GM21529 (cell line): Measurements from ENCODE around the gene PPIA.

Source experiments
- ATAC-seq: cut with Tn5 transposase; IDR thresholded peaks from one replicate; pipeline ENCODE4 v1.9.1; 2021; ENCODE audit not compliant: unreplicated experiment

Gene PPIA

DNA sequence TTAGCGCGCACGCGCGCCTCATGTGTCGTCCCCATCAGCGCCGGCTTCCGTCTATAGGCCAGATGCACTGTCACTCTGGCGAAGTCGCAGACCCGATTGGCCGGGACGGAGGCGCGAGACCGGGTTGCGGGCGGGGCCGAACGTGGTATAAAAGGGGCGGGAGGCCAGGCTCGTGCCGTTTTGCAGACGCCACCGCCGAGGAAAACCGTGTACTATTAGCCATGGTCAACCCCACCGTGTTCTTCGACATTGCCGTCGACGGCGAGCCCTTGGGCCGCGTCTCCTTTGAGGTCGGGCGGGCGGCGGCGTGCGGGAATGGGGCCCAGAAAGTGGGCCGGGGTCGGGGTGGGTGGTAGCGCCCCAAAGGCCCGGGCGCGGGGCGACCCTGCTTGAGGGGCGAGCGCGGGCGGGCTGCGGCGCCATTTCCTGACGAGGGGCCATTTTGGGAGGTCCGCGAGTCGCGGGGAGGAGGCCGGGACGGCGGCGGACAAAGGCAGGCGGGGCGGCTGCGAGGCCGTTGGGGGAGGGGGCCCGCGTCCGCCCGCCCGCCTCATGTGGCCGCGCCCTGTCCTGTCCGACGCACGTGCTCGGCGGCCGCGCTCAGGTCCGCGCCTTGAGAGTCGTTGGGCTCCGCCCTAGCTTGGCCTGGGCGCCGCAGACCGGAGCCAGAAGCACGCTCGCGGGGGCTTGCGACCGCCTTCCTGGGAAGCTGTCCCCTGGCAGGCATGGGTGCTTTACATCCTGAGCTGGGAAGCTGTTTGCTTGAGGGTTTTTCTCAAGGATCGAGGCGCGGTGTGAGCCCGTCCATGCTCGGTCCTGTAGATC, at the start of gene PPIA:
PPIA (plus strand) TSS at position 178 of the 825 bp plus-strand sequence; CDS start at position 222, 44 bp downstream.
- peak; percentile 89 for ATAC-seq

DNA sequence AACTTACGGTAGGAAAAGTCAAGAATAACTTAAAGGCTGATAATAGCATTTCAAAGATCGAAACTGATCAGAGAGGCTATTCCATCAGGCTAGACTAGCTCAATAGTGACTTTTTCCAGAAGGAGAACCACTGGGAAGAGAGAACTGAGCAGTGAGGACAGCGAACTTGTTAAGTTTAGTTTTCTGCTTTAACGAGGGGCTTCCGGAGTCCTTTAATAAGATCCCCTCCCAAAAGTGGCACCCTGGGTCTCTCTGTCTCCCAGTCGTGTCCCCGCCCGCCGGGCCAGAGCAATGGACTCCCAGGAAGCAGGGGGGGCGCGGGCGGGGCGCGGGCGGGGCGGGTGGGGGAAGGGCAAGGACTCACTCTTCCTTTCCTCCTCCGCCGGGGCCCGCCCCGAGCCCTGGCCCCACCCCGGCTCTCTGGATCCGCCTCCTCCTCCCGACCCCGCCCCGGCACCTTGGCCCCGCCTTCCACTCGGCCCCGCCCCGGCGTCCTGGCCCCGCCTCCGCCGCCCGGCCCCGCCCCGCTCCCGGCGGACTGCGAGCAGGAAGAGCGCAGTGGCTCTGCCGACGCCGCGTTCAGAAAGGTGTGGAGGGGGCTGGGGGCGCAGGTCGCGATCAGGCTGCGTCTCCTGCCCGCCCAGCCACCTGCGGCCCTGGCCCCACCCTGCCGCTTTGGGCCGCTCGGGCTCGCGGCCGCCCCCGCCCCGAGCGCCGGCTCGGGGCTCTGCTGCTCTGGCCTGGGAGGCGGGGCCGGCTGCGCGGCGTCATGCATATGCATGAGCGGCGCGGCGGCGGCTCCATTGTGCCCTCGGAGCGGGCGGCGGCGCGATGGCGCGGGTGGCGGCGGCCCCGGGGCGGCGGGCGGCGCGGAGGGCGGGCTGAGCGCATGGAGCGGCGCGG, 48.2 kb upstream of the PPIA start, which contains the start of gene ZMIZ2:
ZMIZ2 (plus strand) TSS at position 803 of the 903 bp plus-strand sequence. CDS start 7,403 bp downstream, outside the sequence.
- peak; percentile 69 for ATAC-seq

DNA sequence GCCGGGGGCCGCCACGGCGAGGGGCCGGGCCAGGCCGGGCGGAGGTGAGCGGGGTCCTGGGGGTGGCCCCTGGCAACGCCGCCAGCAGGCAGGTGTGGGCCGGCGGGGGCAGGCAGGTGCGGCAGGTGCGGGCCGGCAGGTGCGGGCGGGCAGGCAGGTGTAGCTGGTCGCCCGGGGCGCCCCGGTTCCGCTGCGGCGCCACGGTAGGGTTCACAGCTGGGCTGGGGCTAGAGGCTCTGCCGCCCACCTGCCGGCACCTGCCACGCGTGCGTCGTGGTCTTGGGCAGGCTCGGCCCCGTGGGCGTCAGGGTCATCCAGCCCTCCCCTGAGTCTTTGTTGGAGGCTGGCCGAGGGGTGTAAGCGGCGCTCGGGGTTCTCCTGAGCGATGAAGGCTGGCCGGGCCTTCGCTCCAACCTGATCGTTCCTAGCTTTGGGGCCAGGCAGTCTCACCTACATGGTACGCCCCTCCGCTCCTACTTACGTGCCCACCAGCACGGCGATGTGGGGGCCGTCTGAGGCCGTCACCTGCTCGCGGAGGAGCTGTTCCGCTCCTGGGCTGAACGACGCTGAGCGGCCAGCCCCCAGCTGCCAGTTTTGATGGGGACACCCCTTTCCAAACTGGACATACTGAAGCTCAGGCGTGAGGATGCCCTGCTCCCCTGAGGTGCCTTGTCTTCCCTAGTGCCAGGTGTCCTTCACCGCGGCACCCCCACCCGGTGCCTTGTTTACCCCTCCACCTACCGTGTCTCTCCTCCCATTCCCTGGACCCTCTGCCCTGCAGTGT, 47.3 kb upstream of the PPIA start:
- ATAC-seq, result peak; percentile 15

DNA sequence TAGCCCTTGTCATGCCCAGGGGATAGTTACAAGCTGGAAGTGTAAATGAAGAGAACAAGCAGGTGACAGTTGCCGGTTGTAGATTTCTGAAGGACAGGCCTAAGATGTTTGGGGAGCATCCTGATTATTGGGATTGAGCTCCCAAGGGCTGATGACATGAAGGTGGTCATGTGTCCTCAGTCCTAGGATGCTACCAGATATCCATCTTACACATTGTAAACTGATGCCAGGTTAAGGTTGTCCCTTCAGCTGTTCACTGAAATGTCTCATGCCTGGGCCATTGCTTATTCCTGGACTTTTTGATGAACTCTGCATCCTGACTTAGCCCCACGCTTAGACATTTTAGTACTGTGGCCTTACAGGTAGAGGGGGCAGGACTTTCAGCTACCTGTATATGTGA, 46.5 kb upstream of the PPIA start:
- no peak for ATAC-seq

DNA sequence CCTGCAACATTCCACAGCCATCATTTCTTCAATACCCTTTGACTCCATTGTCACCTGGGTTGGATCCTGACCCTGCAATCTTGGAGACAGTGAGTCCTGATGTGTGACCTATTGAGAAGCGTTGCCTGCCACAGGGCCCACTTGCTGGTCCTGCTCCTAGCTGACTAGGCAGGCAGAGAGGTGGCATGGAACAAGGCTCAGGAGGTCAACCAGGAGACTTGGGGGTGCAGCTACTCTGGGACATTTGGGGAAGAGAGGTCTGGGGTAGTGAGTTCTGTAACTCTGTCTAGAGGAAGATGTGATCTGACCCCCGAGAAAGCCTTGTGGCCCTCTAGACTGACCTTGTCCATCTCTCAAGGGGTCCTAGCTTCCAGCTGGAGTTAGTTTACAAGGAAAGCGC, 46.1 kb upstream of the PPIA start:
- no peak for ATAC-seq

DNA sequence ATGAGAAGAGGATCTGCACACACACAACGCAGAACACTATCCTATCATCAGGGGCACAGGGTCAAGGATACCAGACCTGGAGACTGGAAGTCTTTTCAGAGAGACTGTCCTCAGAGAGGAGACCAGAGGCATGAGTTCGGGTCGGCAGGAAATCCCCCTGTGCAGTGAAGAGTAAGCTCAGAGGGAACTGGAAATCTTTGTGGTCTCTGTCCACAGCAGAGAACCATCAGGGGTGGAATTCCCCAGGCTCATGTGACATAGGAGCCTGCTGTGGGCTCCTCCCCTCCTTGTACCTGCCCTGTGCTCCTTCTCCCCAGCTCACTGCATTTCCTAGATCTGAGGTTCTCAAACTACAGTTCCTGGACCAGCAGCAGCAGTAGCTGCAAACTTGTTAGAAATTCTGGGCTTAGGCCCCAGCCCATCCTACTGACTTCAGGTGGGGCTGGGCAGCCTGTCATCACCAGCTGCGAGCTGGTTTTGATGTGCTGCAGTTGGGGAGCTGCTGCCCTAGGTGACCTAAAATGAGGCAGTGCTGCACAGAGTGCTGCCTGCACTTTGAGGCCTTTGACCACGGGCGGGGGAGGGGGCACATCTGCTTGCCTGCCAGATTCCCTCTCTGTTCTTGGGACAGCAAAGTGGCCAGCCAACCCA, 45.4 kb upstream of the PPIA start:
- ATAC-seq, result peak; percentile 65

DNA sequence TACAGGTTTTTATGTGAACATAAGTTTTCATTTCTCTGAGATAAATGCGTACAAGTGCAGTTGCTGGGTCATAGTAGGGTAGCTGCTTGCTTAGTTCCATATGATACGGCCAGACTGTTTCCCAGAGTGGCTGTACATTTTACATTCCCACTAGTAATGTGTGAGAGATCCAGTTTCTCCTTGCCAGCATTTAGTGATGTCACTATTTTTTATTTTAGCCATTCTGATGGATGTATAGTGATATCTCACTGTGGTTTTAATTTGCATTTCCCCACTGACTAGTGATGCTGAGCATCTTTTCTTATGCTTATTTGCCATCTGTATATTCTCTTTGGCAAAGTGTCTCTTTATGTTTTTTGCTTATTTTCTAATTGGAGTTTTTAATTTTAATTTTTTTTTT, 43.7 kb upstream of the PPIA start:
- no peak for ATAC-seq

DNA sequence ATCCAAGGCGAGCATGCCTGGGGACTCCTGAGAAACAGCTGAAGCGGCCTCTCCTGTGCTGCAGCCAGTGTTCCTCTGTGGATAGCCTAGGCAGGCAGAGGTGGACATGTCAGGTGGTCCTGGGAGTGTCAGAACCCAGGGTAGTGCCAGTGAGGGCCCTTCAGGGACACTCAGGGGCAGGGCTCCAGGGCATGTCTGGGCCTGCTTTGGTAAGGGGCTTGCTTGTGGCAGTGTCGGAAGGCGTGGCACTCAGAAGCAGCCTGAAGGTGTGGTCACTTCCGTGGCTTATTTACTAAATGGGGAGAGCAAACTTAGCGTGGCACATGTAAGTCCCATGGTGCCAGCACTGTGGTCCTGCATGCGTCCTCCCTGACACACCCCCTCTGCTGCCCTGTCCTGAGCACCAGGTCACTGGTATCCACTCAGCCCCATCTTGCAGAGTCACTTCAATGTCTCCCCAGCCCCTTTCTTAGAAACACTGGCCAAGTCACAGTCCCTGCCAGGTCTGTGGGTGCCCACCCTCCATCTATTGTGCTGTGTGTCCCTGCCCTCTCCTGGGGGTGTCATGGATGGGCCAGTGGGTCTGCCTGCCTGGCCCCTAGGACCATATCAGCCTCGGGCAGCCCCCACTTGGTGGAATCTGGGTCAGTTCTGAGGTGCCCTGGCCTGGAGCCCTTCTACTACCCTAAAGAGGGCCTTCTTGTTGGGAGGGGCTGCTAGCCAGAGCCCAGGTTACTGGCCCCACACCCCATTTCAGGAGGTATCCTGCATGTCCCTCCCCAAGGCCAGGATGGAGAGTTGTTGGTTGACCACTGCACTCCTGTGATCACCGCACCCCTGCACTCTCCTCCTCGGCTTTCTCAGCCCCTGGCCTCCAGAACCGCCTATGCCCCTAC, 41.4 kb upstream of the PPIA start:
- no peak for ATAC-seq

DNA sequence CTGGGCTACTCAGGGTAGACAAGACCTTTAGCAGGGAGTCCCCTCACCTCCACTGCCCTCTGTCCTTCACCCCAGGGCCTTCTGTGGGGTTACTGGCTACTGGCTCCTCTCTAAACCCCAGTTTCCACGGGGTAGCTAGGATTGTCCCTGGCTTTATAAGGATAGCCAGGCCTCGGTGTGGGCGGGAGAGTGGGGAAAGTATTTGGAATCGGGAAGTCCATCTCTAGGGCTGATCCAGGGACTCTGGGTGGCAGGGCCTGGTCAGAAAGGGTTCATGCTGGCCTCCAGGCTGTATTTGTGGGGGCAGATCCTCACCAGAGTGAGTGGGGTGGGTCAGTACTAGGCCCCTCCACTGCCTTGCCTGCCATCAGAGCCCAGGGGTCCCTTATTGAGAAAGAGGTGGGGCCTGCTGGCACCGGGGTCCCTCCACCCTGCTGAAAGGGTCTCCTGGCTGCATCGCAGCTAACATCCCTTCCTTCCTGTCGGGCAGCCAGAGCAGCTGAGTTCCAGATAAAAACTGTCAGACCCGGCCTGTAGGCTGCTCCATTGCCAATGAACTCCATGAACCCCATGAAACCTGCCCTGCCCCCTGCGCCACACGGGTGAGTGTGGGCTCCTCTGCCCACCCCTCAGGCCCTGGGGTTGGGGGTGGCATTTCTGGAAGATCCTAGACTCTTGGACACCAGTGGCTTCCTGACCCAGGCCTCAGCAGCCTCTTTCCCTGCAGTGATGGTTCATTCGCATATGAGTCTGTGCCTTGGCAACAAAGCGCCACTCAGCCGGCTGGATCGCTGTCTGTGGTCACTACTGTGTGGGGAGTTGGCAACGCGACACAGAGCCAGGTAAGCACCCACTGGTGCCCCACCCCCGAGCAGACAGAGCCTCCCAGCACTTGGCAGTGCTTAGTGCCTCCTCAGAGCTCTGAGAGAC, 40.5 kb upstream of the PPIA start:
- no peak for ATAC-seq

DNA sequence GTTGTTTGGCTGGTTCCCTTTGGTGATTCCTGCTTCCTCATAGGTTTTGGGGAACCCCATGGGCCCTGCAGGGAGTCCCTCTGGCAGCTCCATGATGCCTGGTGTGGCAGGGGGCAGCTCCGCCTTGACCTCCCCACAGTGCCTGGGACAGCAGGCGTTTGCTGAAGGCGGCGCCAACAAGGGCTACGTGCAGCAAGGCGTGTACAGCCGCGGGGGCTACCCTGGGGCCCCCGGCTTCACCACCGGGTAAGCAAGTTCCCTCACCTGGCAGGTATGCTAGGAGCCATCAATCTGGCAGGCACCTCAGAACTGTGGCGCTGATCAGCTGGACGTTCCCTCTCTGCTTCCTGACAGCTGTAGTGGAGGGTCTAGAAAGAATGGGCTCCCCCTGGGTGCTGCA, 39.6 kb upstream of the PPIA start:
- no peak for ATAC-seq

DNA sequence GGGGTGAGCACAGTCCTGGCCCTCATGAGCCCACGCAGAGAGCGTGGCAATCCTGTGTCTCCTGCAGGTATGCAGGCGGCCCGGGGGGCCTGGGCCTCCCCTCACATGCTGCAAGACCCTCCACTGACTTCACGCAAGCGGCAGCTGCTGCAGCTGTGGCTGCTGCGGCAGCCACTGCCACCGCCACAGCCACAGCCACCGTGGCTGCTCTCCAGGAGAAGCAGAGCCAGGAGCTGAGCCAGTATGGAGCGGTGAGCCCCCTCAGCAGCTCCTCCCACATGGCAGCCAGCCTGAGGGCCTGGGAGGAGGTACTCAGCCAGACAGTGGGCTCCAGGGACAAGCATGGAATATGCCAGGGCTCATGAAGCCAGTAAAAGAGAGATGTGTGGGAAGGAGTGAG, 39.2 kb upstream of the PPIA start:
- no peak for ATAC-seq

DNA sequence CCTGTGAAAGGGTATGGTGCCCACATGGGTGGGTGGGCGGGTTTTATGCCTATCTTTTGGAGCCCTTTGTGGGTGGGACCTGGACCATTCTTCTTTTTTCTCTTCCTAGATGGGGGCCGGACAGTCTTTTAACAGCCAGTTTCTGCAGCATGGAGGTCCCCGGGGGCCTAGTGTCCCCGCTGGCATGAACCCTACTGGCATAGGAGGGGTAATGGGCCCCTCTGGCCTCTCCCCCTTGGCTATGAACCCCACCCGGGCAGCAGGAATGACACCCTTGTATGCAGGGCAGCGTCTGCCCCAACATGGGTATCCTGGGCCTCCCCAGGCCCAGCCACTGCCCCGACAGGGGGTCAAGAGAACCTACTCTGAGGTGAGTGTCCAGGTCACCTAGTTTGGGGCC, 38.7 kb upstream of the PPIA start:
- ATAC-seq, result no peak

DNA sequence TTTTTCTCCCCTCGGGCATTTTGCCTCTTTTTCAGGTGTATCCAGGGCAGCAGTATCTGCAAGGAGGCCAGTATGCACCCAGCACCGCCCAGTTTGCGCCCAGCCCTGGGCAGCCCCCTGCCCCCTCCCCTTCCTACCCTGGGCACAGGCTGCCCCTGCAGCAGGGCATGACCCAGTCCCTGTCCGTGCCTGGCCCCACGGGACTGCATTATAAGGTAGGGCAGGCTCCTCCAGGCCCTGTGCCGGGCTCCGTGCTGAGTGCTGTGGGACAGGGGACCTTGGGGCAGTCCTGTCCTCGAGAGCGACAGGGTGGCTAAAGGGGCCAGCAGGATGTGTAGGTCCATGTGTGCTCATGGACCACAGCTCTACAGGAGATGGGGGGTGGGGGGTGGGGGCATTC, 37.2 kb upstream of the PPIA start:
- ATAC-seq, result no peak

DNA sequence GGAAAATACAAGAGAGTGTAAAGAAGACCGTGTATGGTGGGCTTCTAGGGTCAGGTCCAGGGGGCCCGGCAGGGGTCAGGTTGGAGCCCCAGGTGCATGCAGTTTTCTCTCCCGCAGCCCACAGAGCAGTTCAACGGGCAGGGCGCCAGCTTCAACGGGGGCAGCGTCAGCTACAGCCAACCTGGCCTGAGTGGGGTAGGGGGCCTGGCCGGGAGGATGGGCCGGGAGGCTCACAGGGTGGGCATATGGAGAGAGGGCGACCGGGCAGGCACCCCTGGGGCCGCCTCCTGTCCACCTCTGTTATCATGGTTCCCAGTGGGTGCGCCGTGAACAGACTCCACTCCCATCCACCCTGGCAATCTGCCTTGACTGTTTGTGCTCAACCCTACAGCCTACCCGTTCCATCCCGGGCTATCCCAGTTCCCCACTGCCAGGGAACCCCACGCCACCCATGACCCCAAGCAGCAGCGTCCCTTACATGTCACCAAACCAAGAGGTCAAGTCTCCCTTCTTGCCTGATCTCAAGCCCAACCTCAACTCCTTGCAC, 36.4 kb upstream of the PPIA start:
- ATAC-seq, result no peak

DNA sequence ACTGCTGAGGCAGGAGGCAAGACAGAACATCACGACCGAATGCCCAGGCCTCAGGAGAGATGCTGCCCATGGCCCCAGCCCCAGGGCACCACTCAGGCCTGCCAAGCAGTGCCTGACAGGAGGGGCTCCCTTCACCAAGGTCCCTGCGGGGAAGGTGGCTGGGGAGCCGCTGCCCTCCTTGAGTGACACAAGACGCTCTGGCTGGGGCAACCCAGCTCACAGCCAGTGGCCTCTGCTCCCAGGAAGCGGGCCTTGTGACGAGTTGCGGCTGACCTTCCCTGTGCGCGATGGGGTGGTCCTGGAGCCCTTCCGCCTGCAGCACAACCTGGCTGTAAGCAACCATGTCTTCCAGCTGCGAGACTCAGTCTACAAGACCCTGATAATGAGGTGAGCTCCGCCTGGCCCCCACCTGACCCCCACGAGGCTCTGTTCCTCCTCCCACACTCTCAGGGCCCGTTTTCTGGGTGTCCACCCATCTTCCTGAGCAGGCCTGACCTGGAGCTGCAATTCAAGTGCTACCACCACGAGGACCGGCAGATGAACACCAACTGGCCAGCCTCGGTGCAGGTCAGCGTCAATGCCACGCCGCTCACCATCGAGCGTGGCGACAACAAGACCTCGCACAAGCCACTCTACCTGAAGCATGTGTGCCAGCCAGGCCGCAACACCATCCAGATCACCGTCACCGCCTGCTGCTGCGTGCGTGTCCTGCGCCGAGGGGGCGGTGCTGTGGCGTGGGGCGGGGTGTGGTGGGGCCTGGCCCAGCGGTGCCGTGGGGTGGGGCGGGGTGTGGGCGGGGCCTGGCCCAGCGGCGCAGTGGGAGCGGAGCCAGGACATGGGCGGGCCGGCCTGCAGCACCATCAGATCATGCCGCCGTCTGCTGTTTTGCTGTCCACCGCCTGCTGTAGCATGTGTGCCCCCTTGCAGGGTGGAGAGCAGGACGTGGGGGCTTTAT, 35.0 kb upstream of the PPIA start:
- no peak for ATAC-seq

DNA sequence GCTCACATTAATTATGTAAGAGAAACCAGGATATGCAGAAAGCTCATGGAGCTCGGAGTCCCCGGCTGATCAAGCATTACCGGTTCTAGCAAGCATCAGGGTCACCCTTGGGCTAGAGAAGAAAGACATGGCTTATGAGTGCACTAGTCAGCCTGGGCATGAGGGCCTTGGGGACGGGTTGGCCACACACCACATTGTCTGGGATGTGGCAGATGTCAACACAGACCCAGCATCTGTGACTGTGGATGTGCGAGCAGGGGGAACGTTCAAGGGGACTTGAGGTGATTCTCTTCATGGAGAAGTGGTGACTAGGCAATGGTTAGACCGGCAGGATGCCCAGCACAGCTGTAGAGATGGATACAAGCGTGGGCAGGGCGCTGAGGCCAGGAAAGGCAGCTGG, 34.2 kb upstream of the PPIA start:
- ATAC-seq, result no peak
